ENCODE data around the gene DHODH. TPM values are rescaled to one million over a fixed set of nuclear protein-coding genes. Genes with fewer than 3 reads are reported as not detected.

DHODH gene
- total RNA-seq, 1 donor from 2014 or later: 4.2 TPM

DNA sequence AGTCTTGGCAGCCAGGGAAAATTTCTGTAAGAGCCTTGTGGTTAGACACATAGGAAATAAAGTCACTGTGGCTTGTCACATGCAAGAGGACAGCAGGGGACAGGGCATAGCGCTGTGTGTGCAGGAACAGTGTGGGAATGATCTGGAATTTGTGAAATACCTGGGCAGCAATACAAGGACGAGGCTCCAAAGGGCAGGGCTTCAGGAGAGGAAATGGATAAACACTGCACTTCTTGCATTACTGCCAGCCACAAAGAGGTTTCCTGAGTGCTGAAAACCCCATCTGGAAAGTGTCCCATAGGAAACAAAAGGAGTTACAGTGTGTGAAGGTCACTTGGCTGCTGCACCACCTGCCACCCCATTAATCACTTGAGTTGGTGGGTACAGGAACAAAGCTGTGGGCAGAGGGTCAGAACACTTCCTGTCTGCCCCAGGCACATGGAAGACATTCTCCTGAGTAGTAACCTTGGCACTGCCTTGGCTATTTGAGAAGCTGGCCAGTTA lies 33.7 kb downstream of the DHODH start:
- Histone ChIP-seq H3K4me3 (no peak overlapping the region), H3K36me3 (peaks cover 0 to 13% of the 10 kb centered on the region in 2 donors), H3K4me1 (no peaks in the 10 kb centered on the region), H3K27ac (no peak overlapping the region), H3K27me3 (no peaks in the 10 kb centered on the region), H3K9me3 (no peaks in the 10 kb centered on the region)
- no peak for DNase-seq (ENCODE audit: extremely low spot score in 2 of 2)
- TF ChIP-seq POLR2A (IDR thresholded peaks at IDR 0.05): no peak
- no peak for TF ChIP-seq POLR2AphosphoS5 (IDR thresholded peaks at IDR 0.05; ENCODE audit: insufficient read depth in 1 of 2, low read depth in 1 of 2)
- no peak for TF ChIP-seq CTCF (IDR thresholded peaks at IDR 0.05)
- intact Hi-C loops (cut with DNase I): no loop called here

DNA sequence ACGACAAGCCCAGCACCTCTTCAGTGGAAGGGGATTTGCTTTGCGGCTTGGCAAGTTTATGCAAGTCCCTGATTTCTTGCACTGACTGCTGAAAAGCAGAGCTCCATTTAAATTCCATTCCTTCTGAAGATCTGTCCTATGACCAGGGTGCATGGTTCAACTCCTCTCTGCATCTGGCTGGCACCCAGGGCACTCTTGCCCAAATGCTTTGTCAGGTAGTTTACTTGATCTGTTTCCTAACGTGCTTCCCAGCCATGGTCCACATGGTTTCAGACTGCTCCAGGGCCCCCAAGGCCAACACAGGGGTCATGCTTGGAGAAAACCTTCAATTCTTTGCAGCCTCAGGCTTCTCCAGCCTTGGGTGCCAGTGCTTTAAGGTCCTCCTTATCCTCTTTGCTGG lies 34.5 kb downstream of the DHODH start:
- Histone ChIP-seq H3K36me3 (peaks cover 0 to 13% of the 10 kb centered on the region in 2 donors), H3K27ac (no peak overlapping the region), H3K27me3 (no peaks in the 10 kb centered on the region), H3K4me3 (no peak overlapping the region), H3K9me3 (no peaks in the 10 kb centered on the region), H3K4me1 (no peaks in the 10 kb centered on the region)
- DNase-seq (ENCODE audit: extremely low spot score in 2 of 2): no peak
- intact Hi-C loops (cut with DNase I): no loop called here
- TF ChIP-seq POLR2A (IDR thresholded peaks at IDR 0.05) (no peak), POLR2AphosphoS5 (IDR thresholded peaks at IDR 0.05; ENCODE audit: insufficient read depth in 1 of 2, low read depth in 1 of 2) (no peak), CTCF (IDR thresholded peaks at IDR 0.05) (no peak)

- no peaks in the 10 kb centered on the region for H3K27me3 ChIP-seq
- H3K9me3 ChIP-seq: no peaks in the 10 kb centered on the region
- H3K36me3 ChIP-seq: peaks cover 0 to 13% of the 10 kb centered on the region in 2 donors
- intact Hi-C loops (cut with DNase I): no loop called here
- no peaks in the 10 kb centered on the region for H3K4me1 ChIP-seq
- H3K27ac ChIP-seq: no peak overlapping the region
- no peak for DNase-seq (ENCODE audit: extremely low spot score in 2 of 2)
- TF ChIP-seq POLR2AphosphoS5 (IDR thresholded peaks at IDR 0.05; ENCODE audit: insufficient read depth in 1 of 2, low read depth in 1 of 2): no peak
- no peak for TF ChIP-seq CTCF (IDR thresholded peaks at IDR 0.05)
- TF ChIP-seq POLR2A (IDR thresholded peaks at IDR 0.05): no peak
- no peak overlapping the region for H3K4me3 ChIP-seq
These were observed 35.0 kb downstream of the DHODH start for GRCh38 chr16:72043539-72043938.

DNA sequence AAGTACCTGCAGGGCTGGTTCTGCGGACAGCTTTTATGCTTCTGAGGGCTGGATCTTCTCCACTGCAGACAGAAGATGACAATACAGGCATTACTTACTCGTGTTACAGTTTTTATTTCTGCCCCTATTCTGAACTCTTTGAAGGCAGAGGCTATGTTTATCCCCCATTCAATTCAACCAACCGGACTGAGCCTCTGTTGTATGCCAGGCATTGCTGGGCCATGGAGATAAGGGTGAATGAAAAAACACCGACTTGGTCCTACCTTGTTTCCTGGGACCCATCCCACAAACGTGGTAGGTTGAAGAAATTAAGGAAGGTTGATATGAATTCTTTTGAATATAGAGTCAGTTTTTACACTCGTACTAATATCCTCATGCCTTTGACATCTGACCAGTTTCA lies 35.8 kb downstream of the DHODH start:
- no peak for DNase-seq (ENCODE audit: extremely low spot score in 2 of 2)
- intact Hi-C loops (cut with DNase I): no loop called here
- H3K36me3 ChIP-seq: peaks cover 0 to 13% of the 10 kb centered on the region in 2 donors
- TF ChIP-seq CTCF (IDR thresholded peaks at IDR 0.05) (no peak), POLR2AphosphoS5 (IDR thresholded peaks at IDR 0.05; ENCODE audit: insufficient read depth in 1 of 2, low read depth in 1 of 2) (no peak), POLR2A (IDR thresholded peaks at IDR 0.05) (no peak)
- H3K27ac ChIP-seq: no peak overlapping the region
- H3K4me1 ChIP-seq: no peaks in the 10 kb centered on the region
- H3K9me3 ChIP-seq: no peaks in the 10 kb centered on the region
- H3K4me3 ChIP-seq: no peak overlapping the region
- H3K27me3 ChIP-seq: no peaks in the 10 kb centered on the region

- no peak for TF ChIP-seq CTCF (IDR thresholded peaks at IDR 0.05)
- no peaks in the 10 kb centered on the region for H3K4me1 ChIP-seq
- H3K27ac ChIP-seq: no peak overlapping the region
- H3K4me3 ChIP-seq: no peak overlapping the region
- peaks cover 0 to 13% of the 10 kb centered on the region in 2 donors for H3K36me3 ChIP-seq
- DNase-seq (ENCODE audit: extremely low spot score in 2 of 2): no peak
- H3K9me3 ChIP-seq: no peaks in the 10 kb centered on the region
- no peaks in the 10 kb centered on the region for H3K27me3 ChIP-seq
- intact Hi-C loops (cut with DNase I): no loop called here
These were observed 36.3 kb downstream of the DHODH start for GRCh38 chr16:72044825-72045359.

Measured in vagina (tissue), 2 donors.